Kidney (tissue), 14 donors: ENCODE results near the gene FDXR. TPM values are rescaled to one million over a fixed set of nuclear protein-coding genes. Genes with fewer than 3 reads are reported as not detected.

Experiments used
- DNase-seq, 5 donors: peaks; one replicate each; pipeline ENCODE4 v3.0.0-alpha.2; 2013 to 2020
- FAIRE-seq: peaks from 2 replicates; lab custom pipeline; 2012; peaks lifted over from hg19 to GRCh38; lab: Jason Lieb, UNC
- H3K27ac ChIP-seq, 2 donors: one replicate each; pipeline ENCODE4 v1.7.0; 2013; ENCODE audit warnings: low read depth in 2 of 2, low read length in 2 of 2, inconsistent platforms in 1 of 2
- H3K27me3 ChIP-seq: one replicate; pipeline ENCODE4 v1.7.1; 2013; ENCODE audit warnings: low read length, inconsistent platforms; ENCODE audit not compliant: control insufficient read depth, insufficient read depth
- H3K36me3 ChIP-seq, 3 donors: one replicate each; pipeline versions ENCODE4 v1.7.0 to v1.7.1; 2013; ENCODE audit warnings: low read length in 3 of 3, control low read depth in 1 of 3, inconsistent platforms in 1 of 3; ENCODE audit not compliant: insufficient read depth in 3 of 3, control insufficient read depth in 2 of 3
- H3K4me1 ChIP-seq, 3 donors: one replicate each; pipeline versions ENCODE4 v1.7.0 to v1.7.1; 2013; ENCODE audit warnings: low read length in 3 of 3, inconsistent platforms in 1 of 3, low read depth in 1 of 3; ENCODE audit not compliant: control insufficient read depth in 2 of 3, insufficient read depth in 2 of 3
- H3K4me3 ChIP-seq, 3 donors: one replicate each; pipeline versions ENCODE4 v1.7.0 to v1.8.1; 2013; ENCODE audit warnings: low read length in 3 of 3, control low read depth in 1 of 3, inconsistent platforms in 1 of 3
- H3K9ac ChIP-seq, 3 donors: one replicate each; pipeline versions ENCODE4 v1.7.0 to v1.7.1; 2013; ENCODE audit warnings: low read length in 3 of 3, control low read depth in 1 of 3, inconsistent platforms in 1 of 3
- H3K9me3 ChIP-seq, 3 donors: one replicate each; pipeline versions ENCODE4 v1.7.0 to v1.7.1; 2013; ENCODE audit warnings: low read length in 3 of 3, control low read depth in 1 of 3, inconsistent platforms in 1 of 3; ENCODE audit not compliant: control insufficient read depth in 2 of 3, insufficient read depth in 1 of 3
- CTCF ChIP-seq: IDR thresholded peaks from 3 replicates; pipeline ENCODE4 v1.5.1; 2012; ENCODE audit warnings: mild to moderate bottlenecking, moderate library complexity, borderline replicate concordance; ENCODE audit not compliant: insufficient read depth; ENCODE audit errors: extremely low read depth
- intact Hi-C: fragments of 100-400 bp; cut with DNase I; formaldehyde crosslinking; loops from one replicate; pipeline ENCODE4 v1.11.1; 2022
- polyA plus RNA-seq: library from polyadenylated mRNA; stranded (reverse); fragments of 350-450 nt; fragmentation: Illumina TruSeq; extraction: RNeasy Lipid Tissue Mini Kit (QIAGEN cat#74804); gene quantifications from one replicate; pipeline ENCODE4 v1.2.3, GENCODE V29; 2014; ENCODE audit warnings: low read depth, low replicate concordance; ENCODE audit not compliant: insufficient read depth
- total RNA-seq: library from RNA; stranded (reverse); fragmentation: NEBNext Ultra II Directional; extraction: Animal tissue kit (Norgen Biotek cat#: 25700); gene quantifications from one replicate; pipeline ENCODE4 v1.2.1, GENCODE V29; 2021
- donor health status: control.
- donor health status: control.
- donor health status: control.
- donor health status: control.
- donor health status: control.
- donor health status: DM: yes; HTN: yes; CAD: no.
- donor health status: Normal renal cell carcinoma (clear cell type).

The FDXR gene
- total and polyA plus RNA-seq, 2 donors from 2014 or later = 9.0 to 15.2 TPM

- H3K27me3 ChIP-seq = no peaks in the 10 kb centered on the region
- H3K4me3 ChIP-seq = no peak overlapping the region
- H3K9me3 ChIP-seq = no peaks in the 10 kb centered on the region
- intact Hi-C loops = no loop called here
- no peaks in the 10 kb centered on the region for H3K4me1 ChIP-seq
- no peaks in the 10 kb centered on the region for H3K36me3 ChIP-seq
- FAIRE-seq = no peak
- no peak for TF ChIP-seq CTCF
- no peak for DNase-seq
- H3K27ac ChIP-seq = no peak overlapping the region
- no peak overlapping the region for H3K9ac ChIP-seq
Measured at GRCh38 chr17:74830861-74831260, 41.9 kb downstream of the FDXR start.

DNA sequence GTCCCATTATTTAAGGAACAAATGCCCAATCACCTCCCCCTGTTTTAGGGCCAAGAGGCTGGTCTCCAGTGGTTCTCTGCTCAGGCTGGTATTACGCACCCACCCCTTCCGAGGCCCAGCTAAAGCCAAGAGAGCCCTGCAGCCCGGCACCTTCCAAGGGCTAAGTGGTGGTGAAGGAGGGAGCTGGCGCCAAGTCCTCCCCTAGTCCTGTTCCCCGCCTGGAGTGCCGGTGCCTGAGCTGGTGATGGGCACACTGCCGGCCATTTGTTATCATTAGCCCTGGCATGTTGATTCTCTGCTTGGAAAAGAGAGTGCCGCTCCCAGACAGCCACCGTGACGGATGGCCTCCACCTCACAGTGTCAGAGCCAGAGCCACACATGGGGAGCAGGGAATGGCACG, 45.0 kb downstream of the FDXR start:
- Histone ChIP-seq H3K9ac (no peak overlapping the region), H3K36me3 (no peaks in the 10 kb centered on the region), H3K27ac (no peak overlapping the region), H3K4me3 (no peak overlapping the region), H3K27me3 (no peaks in the 10 kb centered on the region), H3K9me3 (no peaks in the 10 kb centered on the region), H3K4me1 (no peaks in the 10 kb centered on the region)
- FAIRE-seq (no peak), DNase-seq (no peak)
- no peak for TF ChIP-seq CTCF
- intact Hi-C loops = no loop called here

DNA sequence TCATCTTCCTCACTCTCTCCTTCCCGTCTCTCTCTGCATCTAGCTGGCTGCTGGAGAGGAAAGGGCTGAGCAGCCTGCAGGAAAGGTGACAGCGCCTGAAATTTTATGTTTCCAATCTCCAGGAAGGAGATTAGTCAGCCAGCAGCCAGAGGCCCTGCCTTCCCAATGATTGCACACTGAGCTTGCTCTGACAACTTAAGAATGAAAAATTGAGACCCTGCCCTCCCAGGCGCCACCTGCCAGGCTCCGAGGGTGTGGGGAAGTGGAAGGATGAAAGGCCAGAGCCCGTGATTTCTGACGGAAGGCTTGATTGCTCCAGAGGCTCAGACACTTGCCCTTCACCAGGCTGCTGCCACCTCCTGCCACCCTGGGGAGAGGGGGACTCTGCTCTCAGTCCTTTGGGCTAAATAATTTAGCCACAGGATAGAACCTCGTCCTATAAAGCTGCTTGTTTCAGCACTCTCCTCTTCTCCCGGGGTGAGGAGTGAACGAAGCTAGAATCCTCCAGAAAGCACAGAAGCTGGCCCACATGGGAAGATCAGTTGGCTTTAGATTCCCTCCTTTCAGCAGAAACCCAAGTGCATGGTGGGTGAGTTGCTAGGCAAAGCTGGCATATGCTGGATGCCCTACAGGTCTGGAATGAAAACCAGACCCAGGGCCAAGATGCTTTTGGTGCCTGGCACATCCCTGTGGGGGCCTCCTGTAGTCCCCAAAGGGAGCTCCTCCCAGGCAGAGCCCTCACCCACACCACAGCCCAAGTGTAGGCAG, 46.7 kb downstream of the FDXR start:
- Histone ChIP-seq H3K4me3 (no peak overlapping the region), H3K9ac (no peak overlapping the region), H3K4me1 (no peaks in the 10 kb centered on the region), H3K9me3 (no peaks in the 10 kb centered on the region), H3K36me3 (no peaks in the 10 kb centered on the region), H3K27ac (no peak overlapping the region), H3K27me3 (no peaks in the 10 kb centered on the region)
- DNase-seq (no peak), FAIRE-seq (no peak)
- no peak for TF ChIP-seq CTCF
- intact Hi-C loops = no loop called here
